Activated effector memory CD4-positive, alpha-beta T cell treated with anti-CD3 and anti-CD28 coated beads, Interleukin-2, amount 50 U/mL, for 16 hours (primary cell): ENCODE data around the gene G2E3.
A peak's percentile ranks its signal among the peaks of the same experiment; 100 is the strongest.
"Not testable (repeated sequence)": the region's sequence is repeated elsewhere in the genome, so short reads cannot be mapped to it uniquely, and the experiment has no call there.

Experiments used
- DNase-seq: peaks from one replicate; pipeline ENCODE4 v3.0.0-alpha.2; 2020

G2E3 gene

DNA sequence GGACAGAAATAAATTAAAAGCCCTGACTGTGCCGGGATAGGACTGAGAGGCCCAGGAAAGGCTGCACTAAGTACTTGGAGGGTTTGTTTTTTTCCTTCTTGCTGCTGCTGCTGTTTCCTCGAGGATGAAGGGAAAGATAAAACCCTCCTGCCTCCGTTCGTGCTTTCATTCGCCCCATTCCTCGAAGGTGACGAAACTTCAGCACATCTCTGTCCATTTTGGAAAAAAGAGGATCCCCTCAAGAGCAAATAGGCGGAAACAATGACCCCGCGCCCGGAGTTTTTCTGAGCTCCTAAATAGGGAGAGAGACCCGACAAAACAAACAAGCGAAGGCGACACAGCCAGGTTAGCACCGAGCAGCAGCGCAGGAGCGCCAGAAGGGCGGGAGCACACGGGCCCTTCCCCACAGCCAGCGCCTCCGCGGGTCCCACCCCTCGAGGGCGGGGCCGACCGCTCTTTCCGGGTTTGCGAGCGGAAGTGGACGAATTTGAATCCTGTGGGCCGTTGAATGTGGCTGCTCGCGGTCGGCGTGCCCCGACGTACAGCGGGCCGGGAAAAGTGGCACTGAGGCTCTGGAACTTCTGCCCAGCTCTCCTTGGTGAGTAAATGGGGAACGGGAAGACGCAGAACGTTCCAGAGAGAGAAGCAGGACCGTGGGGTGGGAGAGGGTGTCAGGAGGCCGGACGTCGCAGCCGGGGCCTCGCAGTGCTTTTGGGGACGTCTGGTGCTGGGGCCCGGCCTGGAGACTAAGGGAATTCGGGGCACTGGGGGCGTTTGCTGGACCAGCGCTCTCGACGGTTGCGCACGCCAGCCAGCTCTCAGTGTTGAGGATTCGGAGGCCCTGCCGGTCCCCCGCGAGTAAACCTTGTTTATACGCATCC is at the start of gene G2E3:
TSS of gene G2E3 (plus strand) at position 484 of the 881 bp plus-strand sequence. CDS start 21,922 bp downstream, outside the sequence.
- DNase-seq, result peak; percentile 96

- DNase-seq, result no peak
These were observed 41.2 kb upstream of the G2E3 start for GRCh38 chr14:30517737-30518136.

GRCh38 chr14:30518867-30519560 is 39.9 kb upstream of the G2E3 start:
- DNase-seq, result no peak

- DNase-seq, result no peak
These were observed 39.0 kb upstream of the G2E3 start for GRCh38 chr14:30519961-30520360.

DNA sequence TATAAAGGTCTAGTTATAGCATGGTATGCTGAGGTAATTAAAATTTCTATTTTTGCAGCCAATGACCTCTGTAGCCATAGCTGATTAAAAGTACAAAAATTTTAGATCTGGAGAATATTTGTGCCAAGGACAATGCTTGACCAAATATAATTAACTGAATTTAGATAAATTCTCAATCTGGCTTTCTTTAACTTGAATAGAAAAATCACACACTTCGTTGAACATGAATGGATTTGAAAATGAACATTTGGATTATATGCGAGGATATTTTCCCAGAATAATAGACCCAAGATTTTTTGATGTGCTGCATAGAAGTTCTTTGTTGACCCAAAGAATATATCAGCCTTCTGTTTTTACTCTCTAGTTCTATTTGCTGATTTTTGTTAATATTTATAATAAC is 38.4 kb upstream of the G2E3 start:
- no peak for DNase-seq

- DNase-seq, result no peak
These were observed 36.8 kb upstream of the G2E3 start for GRCh38 chr14:30521899-30522736.

- no peak for DNase-seq
These were observed 33.1 kb upstream of the G2E3 start for GRCh38 chr14:30525833-30526232.

- DNase-seq, result no peak
These were observed 31.8 kb upstream of the G2E3 start for GRCh38 chr14:30527196-30527595.

GRCh38 chr14:30528119-30528518 is 30.8 kb upstream of the G2E3 start:
- no peak for DNase-seq

DNA sequence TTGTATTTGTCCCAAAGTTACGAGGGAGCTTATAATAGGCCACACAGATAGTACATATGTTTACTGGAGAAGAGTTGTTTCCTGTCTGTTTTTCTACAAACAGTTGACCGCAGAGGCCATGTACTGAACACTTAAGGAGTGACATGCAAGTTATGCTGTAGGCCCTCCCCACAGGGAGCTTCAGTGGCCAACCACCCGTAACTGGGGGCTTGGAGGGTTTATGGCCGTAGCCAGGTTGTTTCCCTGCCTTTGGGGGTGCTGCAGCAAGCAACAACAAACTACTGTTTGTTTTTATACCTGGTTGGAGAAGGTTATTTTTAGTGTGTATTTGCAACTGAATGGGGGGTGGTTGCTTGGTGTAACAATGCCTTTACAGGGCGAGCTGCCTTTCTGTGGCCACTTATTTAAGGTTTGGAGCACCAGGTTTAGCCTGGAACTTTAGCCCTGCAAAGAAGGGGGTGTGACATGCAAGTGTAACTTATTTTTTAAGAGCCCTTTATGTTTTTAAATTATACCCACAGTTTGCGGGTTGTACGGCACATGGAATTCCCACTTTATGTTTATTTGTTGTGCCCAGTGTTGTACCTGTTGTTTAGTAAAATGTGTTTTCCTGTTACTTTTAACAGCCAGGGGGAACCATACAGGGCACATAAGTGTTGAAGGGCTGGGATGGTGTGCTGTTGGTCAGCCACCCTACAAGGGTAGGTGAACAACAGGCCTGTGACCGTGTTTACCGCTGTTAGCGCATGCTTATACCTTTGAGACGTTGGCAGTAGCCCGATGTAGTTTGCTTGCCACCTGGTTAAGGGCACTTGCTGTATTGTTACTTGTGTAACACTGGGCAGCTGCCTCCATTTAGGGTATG is 29.9 kb upstream of the G2E3 start:
- no peak for DNase-seq

DNA sequence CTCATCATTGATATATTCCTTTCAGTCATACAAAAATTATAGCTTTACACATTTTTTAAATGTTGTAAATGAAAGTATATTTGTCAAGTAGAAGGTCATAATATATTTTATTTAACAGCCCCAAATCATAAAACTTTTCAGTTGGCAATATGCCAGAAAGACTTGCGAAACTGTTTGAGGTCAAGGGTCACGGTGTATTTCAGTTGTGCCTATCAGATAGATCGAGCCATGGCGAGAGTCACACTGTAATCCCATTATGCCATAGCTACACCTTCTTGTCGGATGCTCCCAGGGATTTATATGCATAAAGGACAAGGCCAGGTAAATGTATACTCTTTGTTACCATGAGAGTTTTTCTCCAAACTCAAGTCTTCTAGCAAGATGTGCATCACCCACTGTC is 26.7 kb upstream of the G2E3 start:
- no peak for DNase-seq

DNA sequence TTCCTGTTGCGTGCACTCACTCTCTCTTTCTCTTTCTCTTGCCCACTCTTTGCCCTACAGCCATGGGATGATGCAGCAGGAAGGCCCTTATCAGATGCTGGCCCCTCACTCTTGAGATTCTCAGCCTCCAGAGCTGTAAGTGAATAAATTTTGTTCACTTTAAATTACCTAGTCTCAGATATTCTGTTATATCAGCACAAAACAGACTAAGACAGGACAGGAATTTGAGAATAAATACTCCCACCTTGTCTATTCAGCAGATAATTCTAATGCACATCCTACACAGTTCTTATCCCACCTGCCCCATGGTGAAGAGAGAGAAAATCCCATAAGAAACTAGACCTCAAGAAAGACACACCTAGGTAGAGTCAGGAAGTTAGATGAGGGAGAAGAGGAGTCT is 25.8 kb upstream of the G2E3 start:
- DNase-seq, result no peak

- no peak for DNase-seq
These were observed 17.6 kb upstream of the G2E3 start for GRCh38 chr14:30541318-30541717.

- not testable (repeated sequence) for DNase-seq
These were observed 12.2 kb upstream of the G2E3 start for GRCh38 chr14:30546735-30547134.

DNA sequence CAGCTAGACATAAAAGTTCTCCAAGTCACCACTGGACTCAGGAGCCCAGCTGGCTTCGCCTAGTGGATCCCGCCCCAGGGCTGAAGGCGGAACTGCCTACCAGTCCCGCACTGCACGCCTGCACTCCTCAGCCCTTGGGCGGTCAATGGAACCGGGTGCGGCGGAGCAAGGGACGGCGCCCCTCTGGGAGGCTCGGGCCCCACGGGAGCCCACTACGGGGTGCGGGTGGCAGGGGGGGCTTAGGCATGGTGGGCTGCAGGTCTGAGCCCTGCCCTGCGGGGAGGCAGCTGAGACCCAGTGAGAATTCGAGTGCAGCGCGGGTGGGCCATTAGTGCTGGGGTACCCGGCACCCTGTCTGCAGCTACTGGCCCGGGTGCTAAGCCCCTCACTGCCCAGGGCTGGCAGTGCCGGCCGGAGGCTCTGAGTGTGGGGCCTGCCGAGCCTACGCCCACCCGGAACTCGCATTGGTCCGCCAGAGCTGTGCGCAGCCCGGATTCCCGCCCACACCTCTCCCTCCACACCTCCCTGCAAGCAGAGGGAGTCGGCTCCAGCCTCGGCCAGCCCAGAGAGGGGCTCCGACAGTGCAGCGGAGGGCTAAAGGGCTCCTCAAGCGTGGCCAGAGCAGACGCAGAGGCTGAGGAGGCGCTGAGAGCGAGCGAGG is 11.4 kb upstream of the G2E3 start:
- no peak for DNase-seq

DNA sequence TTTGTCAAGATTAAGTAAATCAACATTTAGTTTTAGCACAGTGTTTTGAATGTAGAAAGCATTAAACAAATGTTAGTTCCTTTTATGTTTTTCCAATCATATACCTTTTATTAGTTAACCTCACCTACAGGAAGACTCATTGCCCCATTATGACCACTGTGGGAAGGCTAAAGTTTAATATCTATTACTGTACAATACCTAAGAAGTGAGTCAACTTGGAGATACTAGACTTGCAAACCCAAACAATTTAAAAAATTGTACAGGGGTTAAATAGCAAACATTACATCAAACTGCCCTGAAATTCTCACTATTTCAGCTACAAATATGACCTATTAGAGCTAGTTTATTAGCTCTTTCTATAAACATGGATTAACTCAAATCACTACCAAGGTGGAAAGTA is 8.6 kb upstream of the G2E3 start:
- DNase-seq, result no peak

- no peak for DNase-seq
These were observed 7.5 kb upstream of the G2E3 start for GRCh38 chr14:30551460-30551859.

DNA sequence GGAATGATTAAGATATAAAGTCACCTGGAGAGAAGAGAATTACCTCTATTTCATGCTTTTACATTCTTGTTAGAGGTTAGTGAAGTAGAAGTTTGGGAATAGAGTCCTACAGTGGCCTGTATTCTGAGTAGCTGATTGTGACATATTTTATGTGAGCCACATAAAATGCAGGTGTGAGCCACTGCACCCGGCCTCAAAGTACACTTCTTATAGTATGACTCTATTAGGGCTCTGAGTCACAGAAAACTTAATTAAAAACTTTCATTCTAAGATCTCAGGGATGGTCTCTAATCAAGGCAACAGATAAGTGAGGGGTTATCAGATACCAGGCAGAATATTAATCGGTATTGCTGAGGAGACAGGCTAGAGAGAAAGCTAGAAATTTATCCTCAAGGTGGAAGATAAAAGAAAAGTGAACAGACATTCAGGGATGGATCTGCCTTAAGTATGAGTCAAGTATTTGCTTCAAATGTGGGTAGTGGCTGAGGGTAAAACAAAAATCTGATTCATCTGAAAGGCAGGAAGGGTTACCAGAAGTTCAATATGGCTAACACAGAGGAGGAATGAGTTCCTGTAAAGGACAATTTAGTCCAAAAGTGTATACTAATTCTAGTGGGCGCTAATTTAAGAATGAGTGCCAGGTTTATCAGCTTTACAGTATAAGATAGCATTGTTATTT is 5.5 kb upstream of the G2E3 start:
- DNase-seq, result no peak

DNA sequence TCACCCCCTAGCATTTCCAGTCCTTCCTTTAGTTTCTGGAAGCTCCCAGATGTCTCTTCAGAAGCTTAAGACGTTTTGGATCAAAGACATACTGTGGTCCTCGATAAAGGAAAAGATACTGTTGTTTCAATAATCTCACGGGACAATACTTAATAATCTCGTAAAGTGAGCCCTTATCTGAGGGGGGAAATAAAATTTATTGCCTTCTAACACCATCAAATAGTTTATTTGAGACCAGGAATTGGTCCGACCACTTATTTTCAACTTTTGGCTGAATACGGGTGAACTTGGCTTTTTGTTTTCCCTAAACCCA is 640 bp upstream of the G2E3 start:
- no peak for DNase-seq

DNA sequence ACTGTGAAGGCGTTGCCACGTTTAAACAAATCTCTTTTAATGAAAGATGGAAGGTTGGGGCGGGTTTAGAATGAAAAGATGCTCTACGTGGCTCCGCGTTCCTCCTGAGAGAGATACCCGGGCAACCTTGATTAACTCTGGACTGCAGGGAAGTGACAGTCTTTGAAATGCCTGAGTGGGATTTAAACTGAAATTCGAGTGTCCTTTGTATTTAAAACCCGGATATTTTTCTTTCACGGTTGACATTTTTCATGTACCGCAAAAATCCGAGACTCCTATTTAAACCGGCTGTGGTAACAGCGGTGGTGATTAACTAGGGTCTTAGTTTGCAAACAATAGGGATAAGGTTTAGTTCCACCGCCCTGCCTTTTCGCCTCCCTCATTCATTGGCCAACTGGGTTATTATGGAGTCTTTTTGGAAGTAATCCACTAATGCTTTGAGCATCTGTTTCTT is 707 bp downstream of the G2E3 start:
- no peak for DNase-seq

- DNase-seq, result no peak
These were observed 1.6 kb downstream of the G2E3 start for GRCh38 chr14:30560581-30560980.
